Stimulated activated naive CD8-positive, alpha-beta T cell treated with anti-CD3 and anti-CD28 coated beads, Interleukin-15, Interleukin-2, amounts not matched to agents 100 ng/mL and 50 ng/mL, for 24 hours (primary cell): Measurements from ENCODE around the gene ABTB2.

Experiments
- H3K27ac Mint-ChIP-seq: one replicate; pipeline ENCODE4 v1.8.0; 2021; ENCODE audit warnings: mild to moderate bottlenecking, mixed read lengths
- H3K27me3 Mint-ChIP-seq: one replicate; pipeline ENCODE4 v1.8.0; 2021; ENCODE audit warnings: mixed read lengths
- H3K36me3 Mint-ChIP-seq: one replicate; pipeline ENCODE4 v1.8.0; 2021; ENCODE audit warnings: low read depth, mixed read lengths
- H3K4me1 Mint-ChIP-seq: one replicate; pipeline ENCODE4 v1.8.0; 2021; ENCODE audit warnings: low read depth, mixed read lengths
- H3K4me3 Mint-ChIP-seq: one replicate; pipeline ENCODE4 v1.8.0; 2021; ENCODE audit warnings: mild to moderate bottlenecking, mixed read lengths
- H3K9me3 Mint-ChIP-seq: one replicate; pipeline ENCODE4 v1.8.0; 2021; ENCODE audit warnings: mixed read lengths

Gene ABTB2

DNA sequence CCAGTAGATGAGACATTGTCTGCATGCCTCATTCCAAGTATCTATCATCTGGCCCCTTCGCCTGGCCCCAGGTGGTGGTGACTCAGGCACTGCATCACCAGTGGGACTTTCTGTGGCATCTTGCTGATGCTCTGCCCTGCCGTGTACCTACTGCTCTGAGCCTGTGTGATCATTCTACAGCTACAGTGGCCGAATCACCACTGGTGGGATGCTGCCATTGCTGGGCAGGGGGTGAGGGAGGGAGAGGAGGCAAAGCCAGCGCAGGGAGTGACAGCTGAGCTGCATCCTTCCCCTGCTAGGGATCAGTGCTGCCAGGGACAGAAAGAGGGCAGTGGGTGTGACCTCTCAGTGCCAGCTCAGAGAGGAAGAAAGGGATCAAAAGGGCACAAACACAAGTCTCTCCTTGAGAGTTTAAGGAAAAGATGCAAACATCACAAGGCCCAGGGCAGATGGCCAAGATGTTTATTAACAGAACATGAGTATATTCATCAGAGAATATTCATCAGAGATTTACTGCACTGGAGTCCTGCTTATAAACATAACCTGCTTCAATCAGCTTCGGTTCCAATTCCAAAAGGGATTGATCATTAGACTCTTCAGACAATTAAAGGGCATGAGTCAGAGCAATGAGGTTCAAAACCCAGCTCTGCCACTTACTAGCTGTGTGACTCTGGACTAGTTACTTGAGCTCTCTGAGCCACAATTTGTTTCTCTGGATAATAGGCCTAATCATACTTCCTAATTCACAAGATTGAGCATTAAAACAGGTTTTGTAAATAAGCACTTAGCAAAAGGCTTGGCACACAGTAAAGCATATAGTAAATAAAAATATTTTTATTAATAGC lies 142.6 kb downstream of the ABTB2 start:
- peaks cover 6% of the 10 kb centered on the region for H3K27me3 Mint-ChIP-seq
- peak overlapping the region; percentile 79 for H3K27ac Mint-ChIP-seq
- peak overlapping the region; percentile 22 for H3K4me3 Mint-ChIP-seq
- H3K36me3 Mint-ChIP-seq: no peaks in the 10 kb centered on the region
- H3K4me1 Mint-ChIP-seq: peaks cover 29% of the 10 kb centered on the region
- no peaks in the 10 kb centered on the region for H3K9me3 Mint-ChIP-seq

DNA sequence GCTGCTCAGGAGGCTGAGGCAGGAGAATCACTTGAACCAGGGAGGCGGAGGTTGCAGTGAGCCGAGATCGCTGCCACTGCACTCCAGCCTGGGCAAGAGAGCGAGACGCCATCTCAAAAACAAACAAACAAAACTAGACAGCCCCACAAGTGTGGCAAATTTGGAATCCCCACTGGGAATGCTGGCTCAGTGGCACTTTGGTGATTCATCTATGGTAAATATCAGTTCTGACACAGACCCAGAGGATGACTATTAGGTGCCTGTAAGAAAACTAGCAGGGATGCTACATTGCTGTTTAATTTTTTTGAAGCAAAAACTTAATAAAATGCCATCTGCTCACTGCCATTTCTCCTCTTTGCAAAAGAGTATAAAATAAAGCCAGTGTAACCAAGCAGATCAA lies 144.4 kb downstream of the ABTB2 start:
- H3K4me1 Mint-ChIP-seq: peaks cover 35% of the 10 kb centered on the region
- H3K36me3 Mint-ChIP-seq: no peaks in the 10 kb centered on the region
- no peak overlapping the region for H3K27ac Mint-ChIP-seq
- H3K4me3 Mint-ChIP-seq: no peak overlapping the region
- H3K9me3 Mint-ChIP-seq: no peaks in the 10 kb centered on the region
- peaks cover 3% of the 10 kb centered on the region for H3K27me3 Mint-ChIP-seq

DNA sequence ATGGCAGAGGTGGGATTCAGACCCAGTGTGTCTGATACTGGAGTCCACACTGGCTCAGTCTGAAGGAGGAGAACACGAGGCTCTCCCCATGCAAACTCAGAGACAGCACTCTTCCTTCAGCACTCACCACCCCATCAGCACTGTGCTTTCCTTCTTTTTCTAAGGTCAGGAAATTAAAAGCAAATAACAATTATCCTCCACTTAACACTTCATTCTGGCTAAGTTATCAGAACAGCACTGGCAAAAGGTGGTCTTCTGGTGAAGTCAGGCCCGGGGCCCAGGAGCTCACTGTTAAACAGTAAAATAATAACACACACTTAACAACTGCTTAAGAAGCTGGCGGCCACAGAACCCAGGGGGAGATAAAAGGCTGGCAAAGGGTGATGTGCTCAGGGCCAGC lies 145.2 kb downstream of the ABTB2 start:
- Mint-ChIP-seq H3K4me1 (peaks cover 41% of the 10 kb centered on the region), H3K36me3 (no peaks in the 10 kb centered on the region), H3K9me3 (no peaks in the 10 kb centered on the region), H3K27me3 (peaks cover 3% of the 10 kb centered on the region), H3K4me3 (no peak overlapping the region), H3K27ac (no peak overlapping the region)

DNA sequence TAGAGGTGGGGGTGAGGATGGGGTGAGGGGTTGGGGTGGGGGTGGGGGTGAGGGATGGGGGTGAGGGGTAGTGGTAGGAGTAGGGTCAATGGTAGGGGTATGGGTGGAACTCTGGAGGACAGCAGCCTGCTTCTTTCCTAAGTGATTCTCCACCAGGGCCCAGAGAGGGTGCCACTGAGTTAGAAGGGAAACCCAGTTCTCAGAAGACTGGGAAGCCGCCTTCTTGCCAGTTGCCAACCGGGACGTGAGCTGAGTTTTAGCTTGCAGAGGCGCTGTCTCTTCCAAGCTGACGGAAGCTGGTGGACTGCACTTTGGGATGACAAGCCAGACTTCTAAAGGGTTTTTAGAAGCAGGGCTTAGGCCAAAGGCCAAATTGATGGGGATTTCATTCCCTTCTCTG lies 148.0 kb downstream of the ABTB2 start:
- Mint-ChIP-seq H3K27ac (no peak overlapping the region), H3K9me3 (no peaks in the 10 kb centered on the region), H3K27me3 (peaks cover 3% of the 10 kb centered on the region), H3K4me3 (no peak overlapping the region), H3K36me3 (no peaks in the 10 kb centered on the region), H3K4me1 (peaks cover 32% of the 10 kb centered on the region)

DNA sequence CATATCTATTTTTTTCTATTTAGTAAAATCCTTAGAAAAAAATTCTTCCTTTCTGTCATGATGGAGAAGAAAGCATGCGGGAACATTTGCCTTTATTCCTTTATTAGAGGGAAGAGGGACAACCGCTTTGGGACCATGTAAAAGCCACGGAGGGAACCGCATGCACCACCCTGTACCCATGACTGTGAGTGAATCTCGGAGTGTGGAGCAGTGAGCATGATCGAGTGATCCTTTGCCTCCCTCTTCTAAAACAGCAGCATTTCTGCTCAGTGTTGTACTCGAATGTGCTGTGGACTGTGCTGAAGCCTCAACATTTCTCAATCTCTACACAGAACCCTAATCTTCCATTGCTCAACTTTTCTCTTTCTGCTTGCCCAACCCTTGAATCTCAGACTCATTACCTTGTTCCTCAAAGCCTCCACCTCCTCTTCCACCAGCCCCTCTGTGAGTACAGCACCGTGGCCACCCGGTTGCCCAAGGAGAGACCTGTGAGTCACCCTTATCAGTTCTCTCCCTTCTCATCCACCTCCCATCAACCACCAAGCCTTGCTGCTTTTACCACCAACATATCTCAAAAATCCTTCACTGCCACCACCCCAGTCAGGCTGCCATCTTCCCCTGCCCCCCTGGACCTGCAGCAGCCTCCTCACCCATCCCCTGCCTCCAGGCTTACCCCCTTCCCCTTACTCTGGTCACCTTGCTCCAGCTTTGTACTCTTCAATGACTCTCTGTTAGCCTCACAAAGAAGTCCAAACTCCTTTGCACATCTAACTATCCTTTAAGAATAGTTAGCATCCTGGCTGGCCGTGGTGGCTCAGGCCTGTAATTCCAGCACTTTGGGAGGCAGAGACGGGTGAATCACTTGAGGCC lies 149.3 kb downstream of the ABTB2 start:
- Mint-ChIP-seq H3K9me3 (no peaks in the 10 kb centered on the region), H3K4me1 (peaks cover 23% of the 10 kb centered on the region), H3K4me3 (no peak overlapping the region), H3K27ac (no peak overlapping the region), H3K36me3 (no peaks in the 10 kb centered on the region), H3K27me3 (peaks cover 3% of the 10 kb centered on the region)

DNA sequence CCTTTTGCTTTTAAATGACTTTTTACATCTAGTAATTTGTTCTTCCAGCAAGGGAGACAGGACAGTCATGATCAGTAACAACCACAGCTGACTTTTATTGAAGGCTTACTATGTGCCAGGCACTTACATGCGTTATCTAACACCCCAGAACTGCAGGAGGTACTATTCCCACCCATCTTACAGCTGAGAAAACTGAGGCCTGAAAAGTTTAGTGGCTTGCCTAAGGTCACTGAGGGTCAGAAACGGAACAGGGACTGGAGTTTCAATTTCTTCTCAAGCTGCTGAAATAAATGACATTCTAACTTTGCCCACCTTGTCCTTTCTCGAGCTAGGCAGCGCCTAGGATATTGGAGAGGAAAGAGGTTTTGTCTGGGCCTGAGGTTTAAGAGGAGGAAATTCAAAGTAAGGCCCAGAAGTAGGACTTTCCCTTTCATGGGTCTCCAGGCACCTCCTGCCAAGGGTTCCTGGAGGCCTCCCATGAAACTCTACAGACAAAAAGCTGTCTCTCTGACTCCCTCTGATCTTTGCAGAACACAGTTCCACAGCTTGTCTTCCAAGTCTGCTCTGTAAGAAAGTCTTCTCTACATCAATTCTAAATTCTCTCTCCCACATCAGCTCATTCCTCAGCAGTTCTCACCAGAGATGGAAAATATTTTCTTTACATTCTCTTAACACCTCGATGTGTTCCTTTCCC lies 150.2 kb downstream of the ABTB2 start:
- H3K4me3 Mint-ChIP-seq: no peak overlapping the region
- no peaks in the 10 kb centered on the region for H3K9me3 Mint-ChIP-seq
- peaks cover 24% of the 10 kb centered on the region for H3K4me1 Mint-ChIP-seq
- no peaks in the 10 kb centered on the region for H3K36me3 Mint-ChIP-seq
- peaks cover 3% of the 10 kb centered on the region for H3K27me3 Mint-ChIP-seq
- no peak overlapping the region for H3K27ac Mint-ChIP-seq

DNA sequence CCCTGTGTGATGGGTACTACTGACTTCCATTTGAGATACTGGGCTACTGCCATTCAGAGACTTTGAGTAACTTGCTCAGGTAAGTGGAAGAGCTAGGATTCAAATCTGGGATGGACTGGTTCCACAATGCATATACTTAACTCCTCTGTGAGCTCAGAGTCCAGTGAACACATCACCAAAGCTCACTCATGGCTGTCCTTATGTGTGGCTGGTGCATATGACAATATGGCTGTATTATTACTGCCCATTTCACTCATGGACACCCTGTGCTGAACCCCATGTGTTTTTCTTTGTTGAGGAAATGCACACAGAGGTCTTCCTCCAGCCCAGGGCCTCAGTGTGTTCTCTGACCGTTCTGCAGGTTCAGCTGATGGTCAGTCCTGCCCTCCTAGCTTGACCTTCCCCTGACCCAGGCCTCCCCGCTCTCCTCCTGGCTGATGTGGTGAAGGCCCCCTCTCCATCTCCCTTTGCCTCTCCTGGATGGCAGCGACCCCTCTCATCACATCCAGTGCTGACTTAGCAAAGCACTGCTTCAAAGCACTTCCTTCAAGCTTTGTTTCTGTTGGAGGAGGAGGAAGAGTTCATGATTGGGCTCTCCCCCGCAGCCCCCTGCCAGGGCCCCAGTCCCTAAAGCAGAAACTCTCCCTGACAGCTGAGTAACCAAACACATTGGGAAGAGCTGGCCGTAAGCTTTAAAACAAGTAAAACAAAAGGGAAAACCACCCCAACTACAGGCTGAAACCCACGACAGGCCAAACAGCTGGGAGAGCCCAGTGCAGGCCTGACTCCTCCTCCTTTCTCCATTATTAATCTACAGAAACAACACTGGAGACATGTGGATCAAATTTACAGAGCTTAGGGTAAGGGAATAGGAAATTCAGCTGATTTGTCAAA lies 151.2 kb downstream of the ABTB2 start:
- H3K27ac Mint-ChIP-seq: no peak overlapping the region
- peaks cover 4% of the 10 kb centered on the region for H3K36me3 Mint-ChIP-seq
- peaks cover 3% of the 10 kb centered on the region for H3K27me3 Mint-ChIP-seq
- peaks cover 24% of the 10 kb centered on the region for H3K4me1 Mint-ChIP-seq
- no peak overlapping the region for H3K4me3 Mint-ChIP-seq
- H3K9me3 Mint-ChIP-seq: no peaks in the 10 kb centered on the region

DNA sequence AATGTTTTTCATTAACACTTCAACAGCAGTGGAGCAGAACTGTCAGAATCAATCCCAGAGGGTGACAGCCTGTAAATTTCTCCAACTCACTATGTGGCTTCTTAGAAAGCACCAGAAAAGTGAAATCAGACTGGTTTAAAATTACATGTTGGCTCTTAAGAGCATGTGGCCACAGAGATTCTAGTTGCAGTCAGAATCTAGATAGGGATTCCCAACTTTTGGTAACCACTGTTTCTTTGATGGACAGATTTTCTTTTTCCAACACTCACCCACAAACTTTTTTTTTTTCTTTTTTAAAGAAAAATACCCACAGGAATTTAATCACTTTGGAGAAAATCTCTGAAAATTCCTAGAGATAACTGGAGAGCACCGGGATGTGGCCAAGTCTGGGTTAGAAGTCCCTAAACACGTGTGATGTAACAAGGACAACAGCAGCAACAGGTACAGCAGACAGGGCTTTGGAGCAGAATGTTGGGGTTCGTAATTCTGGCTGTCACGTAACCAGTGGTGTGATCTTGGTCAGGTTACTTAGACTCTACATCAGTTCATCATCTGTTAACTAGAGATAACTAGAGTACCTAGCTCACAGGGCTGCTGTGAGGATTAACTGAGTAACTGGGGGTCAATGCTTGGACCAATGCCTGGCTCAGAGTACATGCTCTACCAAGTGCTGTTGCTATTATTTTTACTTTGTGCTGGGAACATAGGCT lies 152.3 kb downstream of the ABTB2 start:
- Mint-ChIP-seq H3K27ac (no peak overlapping the region), H3K9me3 (no peaks in the 10 kb centered on the region), H3K27me3 (peaks cover 5% of the 10 kb centered on the region), H3K4me1 (peaks cover 24% of the 10 kb centered on the region), H3K4me3 (no peak overlapping the region), H3K36me3 (peaks cover 4% of the 10 kb centered on the region)

DNA sequence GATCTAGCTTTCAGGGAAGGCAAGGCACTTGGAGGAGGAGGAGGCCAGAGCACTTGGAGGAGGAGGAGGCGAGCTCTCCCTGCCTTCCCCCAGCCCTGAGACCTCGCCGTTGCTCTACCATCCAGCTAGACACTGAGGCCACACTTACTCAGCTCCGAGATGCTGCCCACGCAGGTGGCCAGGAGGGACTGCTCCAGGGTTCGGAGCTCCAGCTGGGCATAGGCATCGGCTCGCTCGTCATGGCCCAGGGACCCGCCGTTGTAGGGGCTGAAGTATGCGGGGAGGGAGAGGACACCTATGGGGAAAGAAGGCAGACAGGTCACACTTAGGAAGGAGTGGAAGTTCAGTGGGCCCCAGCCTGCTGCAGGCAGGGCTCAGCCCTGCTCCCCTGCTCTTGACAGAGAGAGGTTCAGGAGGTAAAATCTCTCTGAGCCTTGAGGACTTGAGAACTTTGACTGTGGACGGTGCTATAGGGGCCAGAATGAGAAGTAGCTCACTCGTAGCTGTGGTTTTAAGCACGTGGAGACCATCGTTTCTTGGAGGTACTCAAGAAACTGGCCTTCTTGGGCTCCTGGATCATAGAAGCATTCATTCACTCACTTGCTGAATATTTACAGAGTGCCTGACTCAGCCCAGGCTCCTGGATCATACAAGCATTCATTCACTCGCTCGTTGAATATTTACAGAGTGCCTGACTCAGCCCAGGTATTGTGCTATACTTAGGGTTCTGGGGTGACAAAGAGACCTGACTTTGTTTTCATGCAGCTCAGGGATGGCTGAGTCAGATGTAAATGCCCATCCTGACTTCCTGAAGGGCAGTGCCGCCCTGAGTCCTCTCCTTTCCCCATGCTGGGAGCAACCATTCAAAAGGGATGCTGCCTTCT lies 153.2 kb downstream of the ABTB2 start:
- H3K27me3 Mint-ChIP-seq: peaks cover 4% of the 10 kb centered on the region
- H3K27ac Mint-ChIP-seq: no peak overlapping the region
- no peaks in the 10 kb centered on the region for H3K9me3 Mint-ChIP-seq
- no peak overlapping the region for H3K4me3 Mint-ChIP-seq
- H3K36me3 Mint-ChIP-seq: peaks cover 4% of the 10 kb centered on the region
- H3K4me1 Mint-ChIP-seq: peaks cover 24% of the 10 kb centered on the region

DNA sequence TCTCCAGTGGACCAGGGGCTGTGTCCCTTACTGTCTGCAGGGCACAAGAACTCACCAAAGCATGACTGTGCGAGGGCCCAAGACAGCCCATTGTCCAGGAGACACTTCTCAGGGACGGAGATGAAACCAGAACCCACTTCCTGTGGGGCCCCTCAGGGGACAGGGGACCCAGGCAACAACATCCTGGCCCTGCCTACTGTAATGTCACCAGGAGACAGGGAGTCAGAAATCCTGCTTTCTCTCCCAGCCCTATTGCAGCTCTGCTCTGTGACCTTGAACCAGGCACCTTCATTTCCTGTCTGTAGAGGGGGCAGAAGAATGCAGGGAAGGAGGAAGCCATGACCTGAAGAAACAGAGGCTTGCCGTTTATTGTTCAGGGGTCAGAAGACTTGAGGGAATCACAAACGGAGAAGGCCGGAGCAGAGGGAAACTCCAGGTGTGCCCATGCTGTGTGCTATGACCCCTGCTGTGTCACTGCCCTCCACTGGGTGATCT lies 154.4 kb downstream of the ABTB2 start:
- Mint-ChIP-seq H3K27ac (no peak overlapping the region), H3K27me3 (peaks cover 4% of the 10 kb centered on the region), H3K4me1 (peaks cover 22% of the 10 kb centered on the region), H3K4me3 (no peak overlapping the region), H3K36me3 (peaks cover 4% of the 10 kb centered on the region), H3K9me3 (no peaks in the 10 kb centered on the region)

DNA sequence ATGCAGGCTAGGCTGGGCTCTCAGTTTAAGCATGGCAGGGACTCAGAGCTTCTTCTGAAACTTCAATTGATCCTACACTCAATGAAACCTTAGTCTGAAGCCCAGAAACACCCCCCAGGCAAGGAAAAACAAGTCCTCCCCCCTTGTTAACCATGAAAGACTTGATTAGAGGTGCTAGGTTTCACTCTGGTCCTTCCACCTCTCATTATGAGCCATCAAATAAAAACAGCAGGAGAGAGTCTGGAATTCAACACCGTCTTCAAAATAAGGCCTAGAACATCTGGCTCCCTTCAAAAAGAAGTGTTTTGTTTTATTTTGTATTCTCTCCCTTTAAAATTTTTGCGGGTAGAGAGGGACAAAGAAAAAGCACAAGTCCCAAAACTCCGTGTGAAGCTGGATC lies 156.7 kb downstream of the ABTB2 start:
- no peak overlapping the region for H3K4me3 Mint-ChIP-seq
- H3K27ac Mint-ChIP-seq: no peak overlapping the region
- peaks cover 4% of the 10 kb centered on the region for H3K27me3 Mint-ChIP-seq
- peaks cover 14% of the 10 kb centered on the region for H3K4me1 Mint-ChIP-seq
- no peaks in the 10 kb centered on the region for H3K9me3 Mint-ChIP-seq
- peaks cover 4% of the 10 kb centered on the region for H3K36me3 Mint-ChIP-seq

DNA sequence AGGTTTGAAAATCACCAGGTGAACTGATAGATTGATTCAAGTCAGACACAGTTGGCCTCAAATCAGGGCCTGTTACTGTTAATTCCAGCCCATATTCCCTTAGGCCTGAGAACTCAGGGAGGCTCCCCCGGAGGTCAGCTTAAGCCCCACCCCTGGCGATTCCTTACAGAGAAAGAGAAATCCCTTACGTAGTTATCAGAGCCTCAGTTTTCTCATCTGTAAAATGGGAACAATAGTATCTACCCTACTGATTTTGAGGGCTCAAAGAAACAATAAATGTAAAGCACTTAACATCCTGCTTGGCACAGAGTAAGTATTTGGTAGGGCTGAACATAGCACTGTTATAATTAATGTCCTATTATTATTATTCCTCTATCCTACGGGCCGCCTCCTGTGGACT lies 158.3 kb downstream of the ABTB2 start:
- Mint-ChIP-seq H3K27ac (no peak overlapping the region), H3K36me3 (peaks cover 4% of the 10 kb centered on the region), H3K4me3 (no peak overlapping the region)

DNA sequence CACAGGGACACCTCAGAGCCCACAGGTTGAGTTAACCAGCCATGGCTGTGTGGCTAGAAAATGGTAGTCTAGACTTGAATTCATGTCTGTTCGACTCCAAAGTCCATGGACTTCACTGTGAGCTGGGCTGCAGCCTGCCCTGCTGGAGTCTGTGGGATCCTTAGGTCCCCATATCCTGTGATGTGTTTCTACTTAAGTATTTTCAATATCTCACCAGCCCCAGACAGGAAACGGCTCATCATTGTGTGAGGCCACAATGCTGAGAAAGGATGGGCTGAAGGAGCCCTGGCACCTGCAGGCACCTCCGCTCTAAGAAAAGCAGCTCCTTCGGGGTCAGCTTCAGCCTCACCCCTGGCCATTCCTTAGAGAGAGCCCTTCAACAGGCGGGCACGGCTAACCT lies 159.3 kb downstream of the ABTB2 start:
- Mint-ChIP-seq H3K4me3 (no peak overlapping the region), H3K36me3 (peaks cover 4% of the 10 kb centered on the region), H3K9me3 (no peaks in the 10 kb centered on the region)

More for the DNA sequence above, 158.3 kb downstream of the ABTB2 start:
- Mint-ChIP-seq H3K9me3 (no peaks in the 10 kb centered on the region), H3K4me1 (peaks cover 14% of the 10 kb centered on the region), H3K27me3 (peaks cover 4% of the 10 kb centered on the region)

More for the DNA sequence above, 159.3 kb downstream of the ABTB2 start:
- H3K4me1 Mint-ChIP-seq: peaks cover 10% of the 10 kb centered on the region
- H3K27ac Mint-ChIP-seq: no peak overlapping the region
- peaks cover 4% of the 10 kb centered on the region for H3K27me3 Mint-ChIP-seq
